GM19035 (cell line): ENCODE measurements around the gene SENP1.

Experiments used
- ATAC-seq: cut with Tn5 transposase; IDR thresholded peaks from one replicate; pipeline ENCODE4 v1.9.1; 2021; ENCODE audit not compliant: unreplicated experiment

SENP1 gene

GRCh38 chr12:48037267-48037915, 68.5 kb downstream of the SENP1 start:
- no peak for ATAC-seq

DNA sequence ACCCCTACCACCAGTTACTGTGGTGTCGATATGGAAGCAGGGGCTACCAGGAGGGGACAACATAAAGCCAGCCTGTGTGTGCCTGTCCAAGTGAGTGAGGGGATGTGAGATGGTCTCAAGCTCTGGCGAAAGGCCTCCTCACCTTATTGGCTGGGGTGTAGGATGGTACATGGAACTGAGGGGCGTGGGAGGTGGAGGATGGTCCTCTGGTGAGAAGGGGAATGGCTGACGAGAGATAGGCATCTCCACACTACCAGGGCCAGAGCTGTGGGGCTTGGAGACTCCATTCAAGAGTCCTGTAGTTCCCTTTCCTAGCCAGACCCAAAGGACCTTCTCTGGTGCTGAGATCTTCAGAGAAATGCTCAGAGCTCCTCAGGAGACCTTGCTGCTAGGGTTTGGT, 69.1 kb downstream of the SENP1 start:
- ATAC-seq, result no peak

- no peak for ATAC-seq
Observed at GRCh38 chr12:48034835-48035805, 70.8 kb downstream of the SENP1 start.

DNA sequence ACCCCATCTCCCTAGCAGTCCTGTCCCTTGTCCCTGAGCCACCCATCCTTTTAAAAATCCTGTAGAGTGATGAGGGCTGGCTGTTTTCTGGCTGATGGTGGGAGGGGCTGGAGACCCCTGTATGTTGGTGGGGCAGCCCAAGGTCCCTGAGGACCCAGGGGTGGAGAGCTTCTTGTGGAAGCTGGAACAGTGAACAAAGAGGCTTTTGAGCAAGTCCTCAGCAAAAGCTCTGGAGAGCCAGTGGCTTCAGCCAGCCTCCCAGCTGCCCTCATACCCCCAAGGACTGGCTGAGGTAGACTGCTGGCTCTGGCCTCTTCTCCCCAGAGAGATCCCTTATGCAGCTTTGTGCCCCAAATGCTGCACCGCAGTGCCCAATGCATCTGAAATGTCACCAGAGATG, 72.4 kb downstream of the SENP1 start:
- no peak for ATAC-seq

DNA sequence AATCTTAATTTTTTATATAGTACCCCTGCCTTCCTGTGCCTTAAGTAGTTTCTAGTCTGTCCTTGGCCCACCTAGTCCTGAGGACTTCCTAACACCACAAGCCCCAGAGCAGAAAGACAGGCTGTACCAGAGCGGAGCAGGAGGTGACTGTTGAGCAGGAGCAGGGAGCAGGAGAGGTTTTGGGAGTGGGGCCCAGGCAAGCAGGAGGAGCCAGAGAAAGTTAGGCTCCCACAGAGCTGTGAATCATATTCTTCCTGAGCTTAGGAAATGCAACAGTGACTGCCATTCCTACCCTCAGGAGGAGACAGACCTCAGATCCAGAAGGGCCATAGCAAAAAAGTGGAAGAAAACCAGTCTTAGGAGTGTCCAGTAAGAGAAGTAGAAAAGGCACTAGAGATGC, 73.3 kb downstream of the SENP1 start:
- ATAC-seq, result no peak

DNA sequence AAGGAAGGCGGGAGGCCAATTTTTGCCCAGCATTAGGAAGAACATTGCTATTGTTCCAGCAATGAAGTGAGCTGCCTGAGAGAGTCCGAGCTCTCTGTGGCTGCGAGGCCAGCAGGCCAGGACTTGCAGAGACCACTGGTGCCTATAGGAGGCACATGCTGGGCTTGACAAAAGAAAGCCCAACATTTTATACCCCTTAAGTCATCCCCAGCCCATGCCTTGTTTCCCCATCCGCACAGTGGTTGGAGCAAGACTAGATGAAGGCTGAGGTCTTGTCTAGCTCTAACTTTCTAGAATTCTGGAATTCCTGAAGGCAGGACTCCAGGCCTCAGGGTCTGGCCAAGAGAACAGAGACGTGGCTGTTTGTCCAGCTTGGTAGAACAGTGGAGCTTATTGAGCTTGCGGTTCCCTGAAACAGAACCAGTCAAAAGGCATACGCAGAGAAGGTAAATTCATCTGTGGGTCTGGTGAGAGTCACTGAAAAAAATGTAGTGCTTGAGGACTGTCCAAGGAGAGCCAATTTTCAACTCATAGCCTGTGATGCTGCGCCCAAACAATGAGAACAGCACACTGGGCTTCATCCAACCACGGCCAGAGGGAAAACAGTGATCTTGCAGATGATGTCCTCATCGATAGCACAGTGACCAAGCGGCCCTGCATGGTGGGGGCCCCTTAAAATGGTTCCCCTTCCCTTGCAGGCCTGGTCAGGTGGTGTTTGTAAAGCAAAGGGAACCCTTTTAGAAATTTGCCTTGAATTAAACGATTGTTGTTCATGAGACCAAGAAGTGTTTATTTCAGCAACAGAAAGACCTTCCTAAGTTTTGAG, 74.5 kb downstream of the SENP1 start:
- no peak for ATAC-seq

DNA sequence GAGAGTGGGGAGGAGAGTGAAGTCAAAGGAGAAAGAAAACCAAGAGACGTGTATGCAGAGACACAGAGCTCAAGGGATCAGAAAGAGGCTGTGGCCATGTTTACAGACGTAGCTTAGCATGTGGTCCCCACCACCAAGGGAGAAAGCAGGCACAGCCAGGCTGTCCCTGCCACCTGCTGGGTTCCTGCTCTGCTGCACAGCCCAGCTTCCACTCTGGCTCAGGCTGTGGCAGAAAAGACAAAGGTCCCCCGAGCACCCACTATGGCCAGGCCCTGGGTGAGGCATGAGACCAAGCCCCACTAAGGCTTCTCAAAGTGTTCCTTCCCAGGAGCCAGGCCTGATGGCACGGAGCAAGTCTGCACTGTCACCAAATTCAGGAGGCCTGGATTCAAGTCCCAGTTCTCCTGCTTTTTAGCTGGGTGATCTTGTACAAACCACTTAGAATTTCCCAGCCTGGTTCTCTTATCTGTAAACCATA, 75.7 kb downstream of the SENP1 start:
- ATAC-seq, result no peak

DNA sequence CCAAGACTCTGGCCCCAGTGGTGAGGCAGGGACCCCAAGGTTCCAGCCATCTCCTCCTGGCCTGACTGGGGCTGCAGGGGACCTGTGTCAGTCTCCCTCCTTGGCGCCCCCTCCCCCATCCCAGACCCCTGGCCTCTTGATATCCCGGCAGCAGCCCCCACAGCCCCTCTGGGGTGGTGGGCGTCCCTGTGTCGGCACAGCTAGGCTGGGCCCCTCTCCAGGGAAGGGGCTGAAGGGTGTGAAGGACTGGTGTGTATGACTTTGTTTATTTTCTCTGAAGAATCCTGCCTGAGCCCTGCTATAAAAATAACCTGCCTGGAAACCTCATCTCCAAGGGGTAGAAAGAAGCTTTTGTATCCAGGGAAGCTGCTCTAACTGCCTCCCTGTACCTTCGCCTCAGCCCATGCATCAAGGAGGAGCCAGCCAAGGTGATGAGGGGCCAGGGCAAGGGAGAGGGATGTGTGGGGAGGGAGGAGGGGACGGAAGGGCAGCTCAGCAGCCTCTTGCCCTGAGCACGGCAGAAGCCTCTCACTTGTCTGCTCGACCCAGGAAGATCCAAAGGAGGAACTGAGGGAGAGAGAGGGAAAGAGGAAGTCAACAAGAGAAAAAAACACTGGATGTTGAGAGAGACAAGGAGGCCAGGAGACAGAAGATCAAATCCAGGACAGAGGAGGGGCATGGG, 76.2 kb downstream of the SENP1 start:
- no peak for ATAC-seq

DNA sequence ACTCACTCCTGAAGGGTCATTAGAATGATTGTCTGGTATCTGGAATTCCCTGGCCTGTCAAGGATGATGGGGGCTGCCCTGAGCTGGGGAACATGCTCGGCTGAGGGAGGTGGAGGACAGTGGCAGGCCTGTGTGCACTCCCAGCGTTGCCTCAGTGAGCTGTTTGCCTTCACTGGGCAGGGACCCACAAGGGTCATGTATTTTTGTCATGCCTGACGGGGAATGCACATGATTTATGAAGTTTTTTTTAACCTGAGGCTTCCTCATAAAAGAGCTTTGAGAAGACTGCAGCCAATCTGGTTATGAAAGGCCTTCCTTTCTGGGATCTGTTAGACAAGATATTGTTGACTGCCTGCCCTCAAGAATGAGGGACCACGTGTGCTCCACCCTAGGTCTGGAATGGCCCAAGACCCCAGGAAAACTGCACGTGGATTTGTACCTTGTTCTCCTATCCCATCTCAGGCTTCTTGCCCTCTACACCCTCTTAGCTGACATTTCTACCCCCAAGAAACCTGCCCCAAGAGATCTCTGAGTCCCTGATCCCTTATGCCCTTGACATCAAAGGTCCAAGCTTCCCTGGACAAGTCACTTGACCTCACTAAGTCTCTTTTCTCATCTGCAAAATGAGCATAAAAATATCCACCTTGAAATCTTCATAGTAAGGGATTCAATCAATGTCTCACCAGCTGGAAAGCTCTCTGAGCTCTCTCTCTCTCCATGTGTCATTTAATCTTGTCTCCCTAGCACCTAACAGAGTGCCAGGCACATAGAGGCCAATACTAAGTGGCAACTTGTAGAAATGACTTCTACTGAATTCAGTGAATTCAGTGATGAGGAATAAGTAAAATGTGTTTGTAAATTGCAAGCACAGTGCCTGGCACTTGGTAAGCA, 77.1 kb downstream of the SENP1 start:
- no peak for ATAC-seq

- no peak for ATAC-seq
Observed at GRCh38 chr12:48027183-48028002, 78.5 kb downstream of the SENP1 start.

DNA sequence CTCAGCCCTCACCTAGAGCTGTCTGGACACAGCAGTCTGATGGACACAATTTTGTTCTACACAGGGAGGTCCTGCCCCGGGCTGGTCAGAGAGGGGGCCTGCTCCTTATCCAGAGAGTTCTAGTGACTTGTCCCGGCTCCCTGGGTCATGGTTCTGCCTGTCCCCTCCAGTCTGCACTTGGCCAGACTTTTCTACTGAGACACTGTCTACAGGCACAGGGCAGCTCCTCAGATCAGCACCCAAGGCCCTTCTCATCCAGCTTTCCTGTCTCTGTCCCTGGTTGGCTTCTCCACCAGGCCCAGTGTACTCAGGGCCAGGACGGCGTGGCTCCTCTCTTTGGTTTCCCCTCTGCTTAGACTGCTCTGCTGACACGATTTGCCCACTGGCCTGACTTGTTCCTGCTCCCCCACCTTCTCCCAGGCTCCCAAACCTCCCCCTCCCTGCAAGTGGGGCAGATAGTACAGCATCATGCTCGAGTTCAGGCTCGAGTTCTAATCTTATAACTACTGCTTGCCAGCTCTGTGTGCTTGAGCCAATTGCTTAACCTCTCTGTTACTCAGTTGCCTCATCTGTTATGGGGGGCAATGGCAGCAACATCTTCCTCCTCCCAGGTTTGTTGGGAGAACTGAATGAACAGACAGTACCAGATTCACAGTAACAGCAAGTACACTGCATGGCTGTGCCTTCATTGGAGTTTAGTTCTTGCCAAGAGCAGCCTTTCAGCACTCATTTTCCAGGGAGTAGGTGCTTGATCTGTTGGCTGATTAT, 79.6 kb downstream of the SENP1 start:
- no peak for ATAC-seq

DNA sequence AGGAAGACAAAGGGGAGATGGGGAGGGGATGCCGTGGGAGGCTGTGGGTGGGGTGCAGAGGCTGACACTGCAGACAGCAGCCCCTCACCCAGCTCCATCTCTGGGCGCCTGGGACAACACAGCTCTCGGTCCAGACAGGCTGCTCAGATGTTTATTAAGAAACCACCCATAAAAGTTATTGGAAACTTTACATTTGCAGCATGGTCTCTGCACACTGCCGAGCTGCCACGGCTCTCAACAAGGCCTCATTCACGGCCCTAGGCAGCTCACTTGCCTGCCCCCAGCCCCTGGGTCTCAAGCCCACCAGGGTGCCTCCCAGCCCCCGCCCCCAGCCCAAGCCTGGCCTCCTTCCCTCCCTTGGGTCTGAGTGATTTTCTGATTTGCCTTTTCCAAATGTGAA, 80.6 kb downstream of the SENP1 start:
- ATAC-seq, result no peak

DNA sequence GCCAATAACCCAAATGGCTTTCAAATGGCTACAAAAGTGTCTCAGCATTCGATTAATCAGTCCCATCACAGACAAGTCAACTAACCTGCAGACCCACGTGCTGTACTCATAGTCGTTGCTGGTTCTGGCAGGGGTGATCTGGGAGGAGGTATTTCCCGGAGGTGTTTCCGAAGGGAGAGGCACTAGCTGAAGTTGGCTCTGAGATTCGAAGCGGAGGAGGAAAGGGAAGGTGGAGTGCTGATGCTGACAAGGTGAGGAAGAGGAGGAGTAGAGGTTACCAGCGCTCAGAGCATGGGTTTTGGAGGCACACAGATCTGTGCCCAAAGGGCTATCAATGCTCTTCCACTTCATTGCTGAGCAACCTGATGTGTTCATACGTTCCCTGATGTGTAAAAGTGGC, 81.1 kb downstream of the SENP1 start:
- ATAC-seq, result no peak

- no peak for ATAC-seq
Observed at GRCh38 chr12:48023386-48023785, 82.5 kb downstream of the SENP1 start.

GRCh38 chr12:48022676-48023385, 83.0 kb downstream of the SENP1 start:
- no peak for ATAC-seq

- ATAC-seq, result no peak
Observed at GRCh38 chr12:48022180-48022521, 83.7 kb downstream of the SENP1 start.

DNA sequence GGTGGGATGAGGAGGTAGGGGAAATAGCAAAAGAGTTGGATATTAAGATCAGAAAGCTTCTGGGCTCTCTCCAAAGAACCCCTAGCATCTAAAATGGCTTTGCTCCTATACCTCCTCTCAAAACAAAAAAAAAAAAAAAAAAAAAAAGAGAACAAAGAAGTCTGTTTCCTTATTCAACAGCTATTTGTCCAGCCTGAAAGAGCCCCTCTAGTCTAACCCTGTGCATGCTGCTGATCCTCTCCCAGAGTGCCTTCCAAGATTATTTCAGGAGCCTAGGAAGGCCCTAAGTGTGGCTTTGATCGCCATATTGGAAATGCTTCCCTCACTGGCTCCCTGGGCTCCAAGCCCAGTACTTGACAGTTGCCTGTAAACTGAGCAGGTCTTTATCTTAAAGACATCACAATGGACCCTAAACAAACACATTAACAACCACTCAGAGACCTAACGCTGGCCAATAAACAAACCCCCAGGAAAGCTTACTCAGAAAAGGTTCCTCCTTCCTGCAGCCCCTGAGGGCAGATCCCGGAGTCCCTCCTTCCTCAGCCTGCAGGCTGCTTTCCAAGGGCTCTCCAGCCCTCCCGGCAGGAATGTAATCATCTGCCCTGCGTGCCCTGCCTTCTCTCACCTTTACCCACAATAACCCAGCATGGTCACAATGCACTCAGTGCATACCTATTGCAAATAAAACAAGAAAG, 84.2 kb downstream of the SENP1 start:
- ATAC-seq, result no peak
